Psoas muscle (tissue), 8 donors: ENCODE results near the gene CIAO2B. TPM values are rescaled to one million over a fixed set of nuclear protein-coding genes. Genes with fewer than 3 reads are reported as not detected.
A peak's percentile ranks its signal among the peaks of the same experiment; 100 is the strongest.

ENCODE experiments used
- ATAC-seq, 4 donors: fragments of 200-7000 bp; cut with Tn5 transposase; one replicate each; pipeline ENCODE4 v1.9.1; 2020; ENCODE audit warnings: moderate library complexity in 3 of 4, mild to moderate bottlenecking in 2 of 4
- DNase-seq, 2 donors: peaks; one replicate each; pipeline ENCODE4 v3.0.0-alpha.2; 2020
- H3K27ac ChIP-seq: fragments of 200-600 bp; one replicate; pipeline ENCODE4 v1.8.0; 2022
- H3K27me3 ChIP-seq, 3 donors: fragments of 200-600 bp in 1 of 3; one replicate each; pipeline versions ENCODE4 v1.6.1 to v1.8.0; 2013 to 2022; ENCODE audit warnings: low read length in 2 of 3, mild to moderate bottlenecking in 2 of 3, moderate library complexity in 1 of 3; ENCODE audit not compliant: insufficient read depth in 3 of 3
- H3K36me3 ChIP-seq, 2 donors: fragments of 200-600 bp in 1 of 2; one replicate each; pipeline versions ENCODE4 v1.6.1 to v1.8.0; 2013 to 2022; ENCODE audit warnings: low read depth in 1 of 2, mild to moderate bottlenecking in 1 of 2, moderate library complexity in 1 of 2; ENCODE audit not compliant: insufficient read depth in 1 of 2
- H3K4me1 ChIP-seq: fragments of 200-600 bp; one replicate; pipeline ENCODE4 v1.8.0; 2022
- H3K4me3 ChIP-seq: fragments of 200-600 bp; one replicate; pipeline ENCODE4 v1.8.0; 2022; ENCODE audit warnings: mild to moderate bottlenecking
- H3K9me3 ChIP-seq: fragments of 200-600 bp; one replicate; pipeline ENCODE4 v1.8.0; 2022
- CTCF ChIP-seq: fragments of 200-600 bp; IDR thresholded peaks from one replicate; pipeline ENCODE4 v1.8.0; 2022; ENCODE audit warnings: antibody characterized with exemption
- WGBS, 3 donors: extraction: QIAGEN DNeasy Blood & Tissue Kit; methylation state at CpG; one replicate each; pipeline versions ENCODE4 v1.1.6 to v1.1.7; 2013; 5-methylcytosine and 5-hydroxymethylcytosine counted together
- intact Hi-C, 2 donors: fragments of 100-400 bp; cut with DNase I; formaldehyde crosslinking; loops; one replicate each; pipeline versions ENCODE4 v1.11.0 to v1.14.2; 2022
- polyA plus RNA-seq, 3 donors: library from polyadenylated mRNA; stranded (reverse); fragments of 200-250 nt; gene quantifications; one replicate each; pipeline ENCODE4 v1.2.3, GENCODE V29; 2013
- total RNA-seq, 4 donors: library from RNA; stranded (reverse); fragmentation: NEBNext Ultra II Directional in 2 of 4; extraction: Animal tissue kit (Norgen Biotek cat#: 25700) in 2 of 4; gene quantifications; one replicate each; pipeline versions ENCODE4 v1.2.1 to v1.2.4, GENCODE V29; 2021 to 2023
- donor health status: healthy with polysubstance abuse.
- donor health status: DM: no; HTN: no; CAD: no; lungs with moderate emphysema.
- donor health status: Bipolar disorder and iron deficiency.
- donor health status: healthy.
- donor health status: DM: yes; HTN: yes; CAD: no.
- donor health status: DM: no; HTN: no; CAD: no.
- donor health status: DM: no; HTN: no; CAD: no.
- donor health status: DM: yes; HTN: yes; CAD: no.

The CIAO2B gene
- total and polyA plus RNA-seq, 7 donors = 145 to 818 (median 346) TPM

GRCh38 chr16:66961914-66962313, 27.7 kb upstream of the CIAO2B start:
- Histone ChIP-seq H3K4me3 (no peak overlapping the region), H3K27ac (no peak overlapping the region), H3K4me1 (peaks cover 13% of the 10 kb centered on the region), H3K9me3 (no peaks in the 10 kb centered on the region), H3K27me3 (no peaks in the 10 kb centered on the region), H3K36me3 (peaks cover 0 to 65% of the 10 kb centered on the region in 2 donors)
- intact Hi-C loops = loop anchor here (5.0 kb wide), 2 partner anchors 40 to 195 kb away; partner anchors contain the start of genes FBXL8 (in 1 of the 2) and TRADD (in 1 of the 2)
- ATAC-seq (no peak), DNase-seq (peak in 1 of 2 donors; percentile 15)
- TF ChIP-seq CTCF = no peak
- WGBS, 3 donors = 28 to 49% (median 35%) methylated on average over 5 of the region's 5 CpGs

GRCh38 chr16:66961065-66961744, 27.0 kb upstream of the CIAO2B start, which contains the start of gene CES3:
Gene CES3, plus strand, starts transcription at chr16:66961266. Its CDS starts 42 bp downstream, at chr16:66961308.
- Histone ChIP-seq H3K27me3 (no peaks in the 10 kb centered on the region), H3K36me3 (peaks cover 0 to 59% of the 10 kb centered on the region in 2 donors), H3K27ac (no peak within 1 kb of the TSS), H3K4me1 (peaks cover 13% of the 10 kb centered on the region), H3K9me3 (no peaks in the 10 kb centered on the region), H3K4me3 (no peak within 1 kb of the TSS)
- TF ChIP-seq CTCF = peak; percentile 53
- intact Hi-C loops = loop anchor here (5.0 kb wide), 2 partner anchors 41 to 196 kb away; partner anchors contain the start of genes FBXL8 (in 1 of the 2) and TRADD (in 1 of the 2)
- DNase-seq = peak; percentile 53 to 72
- peak; percentile 69 to 83 (median 80) for ATAC-seq
- WGBS, 3 donors = 61 to 67% (median 67%) methylated on average over 15 to 16 of the region's 16 CpGs

GRCh38 chr16:66960270-66960669, 26.1 kb upstream of the CIAO2B start:
- no peaks in the 10 kb centered on the region for H3K27me3 ChIP-seq
- ATAC-seq (no peak), DNase-seq (no peak)
- H3K4me1 ChIP-seq = peaks cover 13% of the 10 kb centered on the region
- no peak overlapping the region for H3K4me3 ChIP-seq
- no peaks in the 10 kb centered on the region for H3K9me3 ChIP-seq
- intact Hi-C loops = loop anchor here (5.0 kb wide), 2 partner anchors 42 to 197 kb away; partner anchors contain the start of genes FBXL8 (in 1 of the 2) and TRADD (in 1 of the 2)
- H3K27ac ChIP-seq = no peak overlapping the region
- TF ChIP-seq CTCF = no peak
- WGBS, 3 donors = 80 to 95% (median 82%) methylated on average over 1 of the region's 1 CpG
- peaks cover 0 to 54% of the 10 kb centered on the region in 2 donors for H3K36me3 ChIP-seq

GRCh38 chr16:66959704-66960161, 25.5 kb upstream of the CIAO2B start:
- Histone ChIP-seq H3K36me3 (peaks cover 0 to 50% of the 10 kb centered on the region in 2 donors), H3K9me3 (no peaks in the 10 kb centered on the region), H3K4me1 (peaks cover 13% of the 10 kb centered on the region), H3K27me3 (no peaks in the 10 kb centered on the region), H3K4me3 (no peak overlapping the region), H3K27ac (no peak overlapping the region)
- ATAC-seq (peak in 2 of 4 donors; percentile 26 to 43), DNase-seq (peak; percentile 41 to 62)
- WGBS, 3 donors = 21 to 40% (median 24%) methylated on average over 5 of the region's 5 CpGs
- intact Hi-C loops = loop anchor here (5.0 to 10.0 kb wide), 3 partner anchors 43 to 198 kb away; partner anchors contain the start of genes FBXL8 (in 1 of the 2) and TRADD (in 1 of the 2)
- no peak for TF ChIP-seq CTCF
